Ovary (tissue), 3 donors: Measurements from ENCODE around the gene PROSER1.

ENCODE experiments used
- CTCF ChIP-seq, 3 donors: fragments of 450-650 bp in 2 of 3; fragments of 200-600 bp in 1 of 3; IDR thresholded peaks; one replicate each; pipeline versions ENCODE4 v1.5.1 to v1.8.0; 2016 to 2022; ENCODE audit warnings: antibody characterized with exemption in 3 of 3, mild to moderate bottlenecking in 1 of 3
- POLR2A ChIP-seq: fragments of 450-650 bp; IDR thresholded peaks from one replicate; pipeline ENCODE4 v1.6.1; 2017; ENCODE audit warnings: antibody characterized with exemption, mild to moderate bottlenecking, moderate library complexity
- donor health status: DM: no; HTN: no; CAD: no.

- TF ChIP-seq POLR2A, result no peak
- TF ChIP-seq CTCF (IDR thresholded peaks at IDR 0.05), result no peak
Measured at GRCh38 chr13:39073983-39074382, 36.1 kb upstream of the PROSER1 start.
